ENCODE results near the gene HSD17B8.

HSD17B8 gene

GRCh38 chr6:33195304-33196165 lies 8.9 kb upstream of the HSD17B8 start:
- Histone ChIP-seq H3K9me3 (no peaks in the 10 kb centered on the region), H3K36me3 (peaks cover 15 to 43% (median 28%) of the 10 kb centered on the region in 3 donors), H3K4me3 (no peak overlapping the region), H3K27ac (no peak overlapping the region), H3K27me3 (peaks cover 0 to 17% of the 10 kb centered on the region in 2 donors), H3K4me1 (peaks cover 0 to 51% (median 40%) of the 10 kb centered on the region in 4 donors)
- TF ChIP-seq, protein P1, sequence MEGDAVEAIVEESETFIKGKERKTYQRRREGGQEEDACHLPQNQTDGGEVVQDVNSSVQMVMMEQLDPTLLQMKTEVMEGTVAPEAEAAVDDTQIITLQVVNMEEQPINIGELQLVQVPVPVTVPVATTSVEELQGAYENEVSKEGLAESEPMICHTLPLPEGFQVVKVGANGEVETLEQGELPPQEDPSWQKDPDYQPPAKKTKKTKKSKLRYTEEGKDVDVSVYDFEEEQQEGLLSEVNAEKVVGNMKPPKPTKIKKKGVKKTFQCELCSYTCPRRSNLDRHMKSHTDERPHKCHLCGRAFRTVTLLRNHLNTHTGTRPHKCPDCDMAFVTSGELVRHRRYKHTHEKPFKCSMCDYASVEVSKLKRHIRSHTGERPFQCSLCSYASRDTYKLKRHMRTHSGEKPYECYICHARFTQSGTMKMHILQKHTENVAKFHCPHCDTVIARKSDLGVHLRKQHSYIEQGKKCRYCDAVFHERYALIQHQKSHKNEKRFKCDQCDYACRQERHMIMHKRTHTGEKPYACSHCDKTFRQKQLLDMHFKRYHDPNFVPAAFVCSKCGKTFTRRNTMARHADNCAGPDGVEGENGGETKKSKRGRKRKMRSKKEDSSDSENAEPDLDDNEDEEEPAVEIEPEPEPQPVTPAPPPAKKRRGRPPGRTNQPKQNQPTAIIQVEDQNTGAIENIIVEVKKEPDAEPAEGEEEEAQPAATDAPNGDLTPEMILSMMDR (IDR thresholded peaks at IDR 0.05), result no peak
- DNase-seq, result no peak
- intact Hi-C loops (cut with DNase I; ENCODE audit: low total_unique reads), result loop anchor here (5.0 kb wide), 1 partner anchor 33 kb away; no protein-coding TSS in a partner anchor

DNA sequence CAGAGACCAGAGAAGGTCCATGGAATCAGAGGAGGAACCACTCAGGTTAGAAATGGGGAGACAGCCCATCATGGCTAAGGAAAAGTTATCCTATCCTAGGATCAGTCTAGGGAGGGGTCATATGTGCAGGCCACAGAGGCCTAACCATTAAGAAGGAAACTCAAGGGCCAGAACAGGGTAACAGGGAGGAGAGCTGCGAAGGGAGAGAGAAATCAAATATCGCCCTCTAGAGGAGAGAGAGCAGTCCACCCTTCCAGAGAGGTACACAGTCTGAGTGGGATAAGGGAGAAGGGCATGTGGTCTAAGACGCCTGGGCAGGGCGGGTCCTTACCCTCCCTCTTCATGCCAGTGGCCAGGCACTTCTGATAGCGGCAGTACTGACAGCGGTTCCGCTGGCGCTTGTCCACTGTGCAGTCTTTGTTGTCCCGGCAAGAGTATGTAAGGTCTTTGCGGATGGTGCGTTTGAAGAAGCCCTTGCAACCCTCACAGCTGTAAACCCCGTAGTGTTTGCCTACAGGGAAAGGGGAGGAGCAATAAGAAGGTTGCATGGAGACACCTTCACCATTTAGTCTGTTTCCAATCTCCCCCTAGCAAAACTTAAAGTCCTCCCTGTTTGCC lies 6.9 kb upstream of the HSD17B8 start:
- TF ChIP-seq, protein P1 (IDR thresholded peaks at IDR 0.05), result peak; percentile 43 to 59
- DNase-seq, result no peak
- intact Hi-C loops (cut with DNase I; ENCODE audit: low total_unique reads), result loop anchor here (5.0 kb wide), 1 partner anchor 35 kb away; no protein-coding TSS in a partner anchor
- peak overlapping the region in 1 of 2 donors; percentile 6 for H3K27ac ChIP-seq
- H3K36me3 ChIP-seq, result peaks cover 21 to 47% (median 36%) of the 10 kb centered on the region in 3 donors
- peaks cover 0 to 53% (median 49%) of the 10 kb centered on the region in 4 donors for H3K4me1 ChIP-seq
- H3K27me3 ChIP-seq, result no peaks in the 10 kb centered on the region
- H3K9me3 ChIP-seq, result no peaks in the 10 kb centered on the region
- H3K4me3 ChIP-seq, result no peak overlapping the region

GRCh38 chr6:33198159-33198852 lies 6.1 kb upstream of the HSD17B8 start:
- intact Hi-C loops (cut with DNase I; ENCODE audit: low total_unique reads), result loop anchor here (5.0 kb wide), 1 partner anchor 36 kb away; no protein-coding TSS in a partner anchor
- peaks cover 0 to 54% (median 43%) of the 10 kb centered on the region in 4 donors for H3K4me1 ChIP-seq
- H3K4me3 ChIP-seq, result no peak overlapping the region
- peaks cover 29 to 55% (median 44%) of the 10 kb centered on the region in 3 donors for H3K36me3 ChIP-seq
- TF ChIP-seq, protein P1 (IDR thresholded peaks at IDR 0.05), result no peak
- H3K27ac ChIP-seq, result no peak overlapping the region
- H3K27me3 ChIP-seq, result no peaks in the 10 kb centered on the region
- no peak for DNase-seq
- no peaks in the 10 kb centered on the region for H3K9me3 ChIP-seq

DNA sequence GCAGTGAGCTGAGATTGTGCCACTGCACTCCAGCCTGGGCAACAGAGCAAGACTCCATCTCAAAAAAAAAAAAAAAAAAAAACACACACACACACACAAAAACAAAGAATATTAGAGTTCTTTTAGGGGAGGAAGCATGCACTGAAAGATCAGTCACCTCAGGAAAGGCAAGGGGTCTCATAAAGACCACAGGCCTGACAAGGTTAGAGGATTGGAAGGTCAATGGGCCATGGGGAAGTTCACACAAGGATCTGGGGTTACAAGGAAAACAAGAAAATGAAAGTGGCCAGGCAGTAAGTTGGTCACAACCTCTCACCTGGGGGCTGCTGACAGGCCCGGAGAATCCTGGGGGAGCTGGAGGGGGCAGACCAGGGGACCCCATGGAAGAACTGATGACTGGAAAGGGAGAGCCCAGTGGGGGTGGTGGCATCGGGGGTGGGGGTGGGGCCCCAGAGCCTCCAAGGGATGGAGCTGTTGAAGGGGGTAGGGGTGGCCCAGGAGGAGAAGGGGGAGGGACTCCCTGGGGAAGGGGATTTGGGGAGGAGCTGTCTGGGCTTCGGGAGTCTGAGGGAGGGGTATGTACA lies 5.5 kb upstream of the HSD17B8 start:
- TF ChIP-seq, protein P1 (IDR thresholded peaks at IDR 0.05), result no peak

More for the DNA sequence above, 5.5 kb upstream of the HSD17B8 start:
- Histone ChIP-seq H3K36me3 (peaks cover 32 to 61% (median 49%) of the 10 kb centered on the region in 3 donors), H3K27me3 (no peaks in the 10 kb centered on the region), H3K4me1 (peaks cover 0 to 56% (median 43%) of the 10 kb centered on the region in 4 donors), H3K4me3 (peak overlapping the region; percentile 80 to 95), H3K27ac (peak overlapping the region; percentile 93 to 94), H3K9me3 (no peaks in the 10 kb centered on the region)
- intact Hi-C loops (cut with DNase I; ENCODE audit: low total_unique reads), result loop anchor here (5.0 kb wide), 1 partner anchor 37 kb away; no protein-coding TSS in a partner anchor
- DNase-seq, result no peak

Data from tibial artery (tissue), 4 donors.